Calu3 (cell line): ENCODE results near the gene LY6G5C. TPM values are rescaled to one million over a fixed set of nuclear protein-coding genes. Genes with fewer than 3 reads are reported as not detected.
A peak's percentile ranks its signal among the peaks of the same experiment; 100 is the strongest.

ENCODE experiments used
- BruUV-seq: library from RNA; stranded (reverse); fragments of 400-500 nt; replicated peaks from 2 replicates; lab custom pipeline; 2021; lab: Mats Ljungman, UMichigan
- CTCF ChIA-PET: fragments of 300-600 bp; sonication (Branson Sonifier 250); formaldehyde crosslinking; loops from one replicate; lab custom pipeline; 2022; ENCODE audit warnings: antibody characterized with exemption; lab: Charles Lee
- DNase-seq: peaks from one replicate; pipeline ENCODE4 v3.0.0; 2022
- H3K27ac Mint-ChIP-seq: one replicate; pipeline ENCODE4 v1.8.0; 2022; ENCODE audit warnings: mixed read lengths; ENCODE audit not compliant: unreplicated experiment
- H3K27me3 Mint-ChIP-seq: one replicate; pipeline ENCODE4 v1.8.0; 2022; ENCODE audit warnings: mixed read lengths; ENCODE audit not compliant: unreplicated experiment
- H3K36me3 Mint-ChIP-seq: one replicate; pipeline ENCODE4 v1.8.0; 2022; ENCODE audit warnings: mild to moderate bottlenecking, moderate library complexity, mixed read lengths; ENCODE audit not compliant: insufficient read depth, unreplicated experiment
- H3K4me1 Mint-ChIP-seq: one replicate; pipeline ENCODE4 v1.8.0; 2022; ENCODE audit warnings: mild to moderate bottlenecking, low read depth, mixed read lengths; ENCODE audit not compliant: unreplicated experiment
- H3K4me3 Mint-ChIP-seq: one replicate; pipeline ENCODE4 v1.8.0; 2022; ENCODE audit warnings: mild to moderate bottlenecking, low read depth, moderate library complexity, mixed read lengths; ENCODE audit not compliant: unreplicated experiment
- H3K9me3 Mint-ChIP-seq: one replicate; pipeline ENCODE4 v1.8.0; 2022; ENCODE audit warnings: low read depth, mixed read lengths; ENCODE audit not compliant: unreplicated experiment
- CTCF ChIP-seq: fragments of 200-600 bp; IDR thresholded peaks from one replicate; pipeline ENCODE4 v1.8.0; 2022; ENCODE audit warnings: antibody characterized with exemption; ENCODE audit not compliant: unreplicated experiment
- intact Hi-C: fragments of 100-400 bp; cut with micrococcal nuclease; formaldehyde crosslinking; loops from one replicate; pipeline ENCODE4 v1.10.0; 2022; ENCODE audit not compliant: unreplicated experiment
- total RNA-seq: library from RNA; stranded (reverse); gene quantifications from 2 replicates; pipeline ENCODE4 v1.2.3, GENCODE V29; 2022

LY6G5C gene
- total RNA-seq, 1 experiment from 2014 or later: 4.9 TPM

GRCh38 chr6:31683591-31683990 lies 2.7 kb upstream of the LY6G5C start:
- peak overlapping the region; percentile 55 for H3K27ac Mint-ChIP-seq
- no peaks in the 10 kb centered on the region for H3K9me3 Mint-ChIP-seq
- intact Hi-C loops: no loop called here
- no peaks in the 10 kb centered on the region for H3K27me3 Mint-ChIP-seq
- peaks cover 28% of the 10 kb centered on the region for H3K4me1 Mint-ChIP-seq
- no peak for TF ChIP-seq CTCF
- CTCF ChIA-PET: interaction anchor here (1.5 kb wide), 1 partner anchor 86 kb away, joined by 8 read pairs; no protein-coding TSS in a partner anchor
- no TSS peak for BruUV-seq
- no peak for DNase-seq
- H3K36me3 Mint-ChIP-seq: peaks cover 48% of the 10 kb centered on the region
- peak overlapping the region; percentile 75 for H3K4me3 Mint-ChIP-seq

GRCh38 chr6:31681135-31681671 lies 336 bp upstream of the LY6G5C start:
- no peaks in the 10 kb centered on the region for H3K27me3 Mint-ChIP-seq
- no peak for TF ChIP-seq CTCF
- DNase-seq: peak; percentile 81
- H3K4me3 Mint-ChIP-seq: peak overlapping the region; percentile 75
- CTCF ChIA-PET: interaction anchor here (0.6 to 2.1 kb wide), 13 partner anchors 9 to 515 kb away, joined by 3 to 26 read pairs (median 6); partner anchors contain the start of genes DDAH2, LSM2, MSH5 and NEU1
- intact Hi-C loops: loop anchor here (2.0 kb wide), 1 partner anchor 150 kb away; no protein-coding TSS in a partner anchor
- peaks cover 35% of the 10 kb centered on the region for H3K36me3 Mint-ChIP-seq
- H3K27ac Mint-ChIP-seq: peak overlapping the region; percentile 89
- no peaks in the 10 kb centered on the region for H3K9me3 Mint-ChIP-seq
- H3K4me1 Mint-ChIP-seq: peaks cover 28% of the 10 kb centered on the region
- TSS peak; percentile 71 for BruUV-seq

GRCh38 chr6:31677955-31678354 lies 2.9 kb downstream of the LY6G5C start:
- TF ChIP-seq CTCF: no peak
- no peaks in the 10 kb centered on the region for H3K27me3 Mint-ChIP-seq
- H3K4me1 Mint-ChIP-seq: peaks cover 20% of the 10 kb centered on the region
- no peak for DNase-seq
- no peaks in the 10 kb centered on the region for H3K9me3 Mint-ChIP-seq
- peaks cover 51% of the 10 kb centered on the region for H3K36me3 Mint-ChIP-seq
- no peak overlapping the region for H3K27ac Mint-ChIP-seq
- no TSS peak for BruUV-seq
- CTCF ChIA-PET: no interaction called here
- intact Hi-C loops: no loop called here
- H3K4me3 Mint-ChIP-seq: no peak overlapping the region

GRCh38 chr6:31676904-31677303 lies 4.0 kb downstream of the LY6G5C start:
- intact Hi-C loops: no loop called here
- H3K27ac Mint-ChIP-seq: no peak overlapping the region
- CTCF ChIA-PET: interaction anchor here (0.7 kb wide), 1 partner anchor 33 kb away, joined by 4 read pairs; no protein-coding TSS in a partner anchor
- DNase-seq: no peak
- H3K27me3 Mint-ChIP-seq: no peaks in the 10 kb centered on the region
- H3K9me3 Mint-ChIP-seq: no peaks in the 10 kb centered on the region
- peaks cover 19% of the 10 kb centered on the region for H3K4me1 Mint-ChIP-seq
- no TSS peak for BruUV-seq
- peaks cover 59% of the 10 kb centered on the region for H3K36me3 Mint-ChIP-seq
- TF ChIP-seq CTCF: no peak
- H3K4me3 Mint-ChIP-seq: no peak overlapping the region
